EL (cell line): ENCODE results near the gene ARL4D.

Experiments used
- DNase-seq: peaks from one replicate; pipeline ENCODE4 v3.0.0-alpha.2; 2016

Gene ARL4D

GRCh38 chr17:43430936-43431713, 32.3 kb downstream of the ARL4D start:
- no peak for DNase-seq

GRCh38 chr17:43431714-43432523, 33.1 kb downstream of the ARL4D start:
- DNase-seq: no peak

GRCh38 chr17:43434902-43435319, 36.1 kb downstream of the ARL4D start:
- DNase-seq: no peak

- DNase-seq: no peak
These were observed 39.0 kb downstream of the ARL4D start for GRCh38 chr17:43437756-43438155.

GRCh38 chr17:43438626-43439025, 39.8 kb downstream of the ARL4D start:
- DNase-seq: no peak

- no peak for DNase-seq
These were observed 40.2 kb downstream of the ARL4D start for GRCh38 chr17:43439041-43439440.

GRCh38 chr17:43442711-43443110, 43.9 kb downstream of the ARL4D start:
- peak; percentile 50 for DNase-seq

- no peak for DNase-seq
These were observed 44.6 kb downstream of the ARL4D start for GRCh38 chr17:43443381-43443780.

GRCh38 chr17:43444223-43445008, 45.6 kb downstream of the ARL4D start:
- DNase-seq: no peak

- DNase-seq: no peak
These were observed 46.3 kb downstream of the ARL4D start for GRCh38 chr17:43445009-43445589.

GRCh38 chr17:43446773-43447172, 48.0 kb downstream of the ARL4D start:
- DNase-seq: no peak

GRCh38 chr17:43448720-43449469, 50.1 kb downstream of the ARL4D start:
- no peak for DNase-seq

GRCh38 chr17:43449470-43450248, 50.9 kb downstream of the ARL4D start:
- DNase-seq: no peak
